Hematopoietic multipotent progenitor cell treated with erythropoietin and hydrocortisone succinate and interleukin-3 and kit ligand, for 6 days (in vitro differentiated cells): ENCODE measurements around the gene APC2.
"Not testable (repeated sequence)": the region's sequence is repeated elsewhere in the genome, so short reads cannot be mapped to it uniquely, and the experiment has no call there.

Experiments used
- DNase-seq: peaks from one replicate; pipeline ENCODE4 v3.0.0-alpha.2; 2015

Gene APC2

GRCh38 chr19:1429750-1430149, 20.2 kb upstream of the APC2 start:
- no peak for DNase-seq

- no peak for DNase-seq
Measured at GRCh38 chr19:1430246-1430645, 19.7 kb upstream of the APC2 start.

- no peak for DNase-seq
Measured at GRCh38 chr19:1431759-1432506, 18.0 kb upstream of the APC2 start.

DNA sequence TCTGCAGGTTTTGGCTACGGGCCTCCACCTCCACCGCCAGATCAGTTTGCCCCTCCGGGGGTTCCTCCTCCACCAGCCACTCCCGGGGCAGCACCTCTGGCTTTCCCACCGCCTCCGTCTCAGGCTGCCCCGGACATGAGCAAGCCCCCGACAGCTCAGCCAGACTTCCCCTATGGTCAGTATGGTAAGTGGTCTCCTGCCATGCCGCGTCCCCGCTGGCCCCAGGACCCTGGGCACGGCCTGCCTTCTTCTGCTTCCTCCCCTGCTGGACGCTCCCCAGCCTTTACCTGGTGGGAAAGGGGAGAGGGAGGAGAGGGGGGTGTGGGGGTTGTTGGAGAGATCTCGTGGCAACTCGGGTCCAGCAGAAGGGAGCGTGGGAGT, 17.4 kb upstream of the APC2 start:
- no peak for DNase-seq

DNA sequence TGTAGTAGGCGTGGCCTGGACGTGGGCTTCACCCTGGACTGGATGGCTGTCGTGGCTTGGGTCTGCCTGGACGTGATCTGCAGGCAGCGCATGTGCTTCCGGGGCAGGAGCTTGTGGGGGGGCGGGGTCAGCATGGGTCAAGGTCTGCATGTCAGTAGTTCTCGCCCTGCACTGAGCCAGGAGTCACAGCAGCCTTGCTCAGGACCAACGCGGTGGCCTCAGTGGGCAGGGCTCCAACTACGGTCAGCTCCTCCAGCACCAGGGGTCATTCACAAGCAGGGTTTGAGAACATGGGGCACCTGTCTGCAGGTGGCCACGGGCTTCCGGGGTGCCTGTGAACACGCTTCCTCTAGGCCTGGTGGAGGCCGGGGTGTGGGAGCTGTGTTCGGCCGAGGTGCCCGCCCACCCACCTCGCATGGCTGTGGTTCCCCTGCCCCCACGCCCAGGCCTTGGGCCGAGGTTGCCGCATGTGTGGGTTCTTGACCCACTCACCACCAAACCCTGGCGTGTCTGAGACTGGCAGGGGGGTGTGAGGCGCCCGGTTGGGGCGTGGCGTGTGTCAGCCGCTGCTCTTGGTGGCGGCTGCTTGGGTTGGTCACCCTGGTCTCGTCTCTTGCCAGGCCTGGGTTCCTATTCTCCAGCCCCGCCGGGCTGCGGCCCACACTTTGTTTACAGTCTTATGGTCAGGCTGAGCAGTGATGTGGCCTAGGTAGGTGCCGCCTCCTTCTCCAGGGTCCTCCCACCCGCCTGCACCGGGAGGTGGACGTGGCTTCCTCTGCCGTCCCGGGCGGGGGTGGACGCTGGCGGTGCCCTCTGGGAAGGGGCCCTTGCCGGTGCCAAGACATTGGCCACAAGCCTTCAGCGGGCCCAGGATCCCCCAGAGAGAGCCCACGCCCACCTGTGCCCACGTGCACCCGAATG, 16.5 kb upstream of the APC2 start:
- DNase-seq, result no peak

GRCh38 chr19:1434040-1434366, 15.9 kb upstream of the APC2 start:
- DNase-seq, result no peak

DNA sequence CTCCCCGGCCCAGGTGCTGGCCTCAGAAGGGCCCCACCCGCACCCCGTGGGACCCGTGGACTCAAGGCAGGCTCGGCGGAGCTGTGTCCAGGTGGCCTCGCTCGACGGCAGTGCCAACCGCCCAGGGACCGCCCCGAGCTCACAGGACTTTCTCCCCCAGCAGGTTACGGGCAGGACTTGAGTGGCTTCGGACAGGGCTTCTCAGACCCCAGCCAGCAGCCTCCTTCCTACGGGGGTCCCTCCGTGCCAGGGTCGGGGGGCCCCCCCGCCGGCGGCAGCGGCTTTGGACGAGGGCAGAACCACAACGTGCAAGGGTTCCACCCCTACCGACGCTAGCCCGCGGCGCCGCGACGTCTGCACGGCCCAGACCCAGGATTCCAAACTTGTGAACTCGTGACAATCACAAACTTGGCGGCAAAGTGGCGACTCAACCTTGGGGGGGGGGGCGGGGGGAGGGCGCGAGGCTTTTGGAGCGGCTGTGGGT, 15.3 kb upstream of the APC2 start:
- DNase-seq, result no peak

DNA sequence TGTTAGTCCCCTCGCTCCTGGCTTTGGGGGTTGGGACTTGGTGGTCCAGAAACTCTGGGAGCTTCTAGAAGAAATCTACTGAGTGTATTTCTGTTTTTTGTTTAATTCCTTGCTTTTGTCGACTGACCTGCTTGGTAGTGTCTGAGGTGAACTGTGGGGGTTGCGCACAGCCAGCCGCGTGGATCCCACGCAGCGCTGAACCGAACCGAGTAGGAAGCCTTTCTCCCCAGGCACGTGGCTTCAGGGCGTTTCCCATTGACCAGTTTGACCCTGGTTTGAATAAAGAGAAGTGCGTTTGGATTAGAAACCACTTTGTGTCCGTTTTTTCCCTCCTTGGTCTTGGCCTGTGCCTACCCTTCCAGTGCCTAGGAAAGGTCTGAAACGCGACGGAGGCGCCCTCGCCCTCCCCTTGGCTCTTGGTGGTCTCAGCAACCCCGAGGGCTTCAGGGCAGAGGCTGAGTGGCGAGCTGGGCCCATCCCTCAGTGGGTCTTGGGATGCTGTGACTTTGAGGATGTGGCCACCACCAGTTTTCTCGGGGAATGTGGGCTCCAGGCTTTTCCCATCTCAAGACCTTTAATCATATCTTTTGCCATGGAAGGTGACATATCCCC, 14.4 kb upstream of the APC2 start:
- no peak for DNase-seq

DNA sequence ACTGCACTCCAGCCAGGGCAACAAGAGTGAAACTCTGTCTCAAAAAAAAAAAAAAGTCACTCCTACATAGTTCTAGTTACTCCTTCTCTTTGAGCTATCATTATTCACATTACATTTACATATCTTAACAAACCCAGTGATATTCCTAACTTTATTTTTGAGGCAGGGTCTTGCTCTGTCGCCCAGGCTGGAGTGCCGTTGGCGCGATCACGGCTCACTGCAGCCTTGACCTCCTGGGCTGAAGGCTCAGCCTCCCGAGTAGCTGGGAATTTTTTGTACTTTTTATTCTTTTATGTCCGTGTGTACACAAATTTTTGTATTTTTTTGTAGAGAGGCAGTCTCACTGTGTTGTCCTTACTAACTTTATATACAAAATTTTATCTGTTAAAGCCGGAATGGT, 12.3 kb upstream of the APC2 start:
- no peak for DNase-seq

- peak; percentile 95 for DNase-seq
Measured at GRCh38 chr19:1438035-1438932, 11.6 kb upstream of the APC2 start, which contains the start of gene RPS15. RPS15 (plus strand) TSS chr19:1438396; CDS start chr19:1438426, 30 bp downstream.

DNA sequence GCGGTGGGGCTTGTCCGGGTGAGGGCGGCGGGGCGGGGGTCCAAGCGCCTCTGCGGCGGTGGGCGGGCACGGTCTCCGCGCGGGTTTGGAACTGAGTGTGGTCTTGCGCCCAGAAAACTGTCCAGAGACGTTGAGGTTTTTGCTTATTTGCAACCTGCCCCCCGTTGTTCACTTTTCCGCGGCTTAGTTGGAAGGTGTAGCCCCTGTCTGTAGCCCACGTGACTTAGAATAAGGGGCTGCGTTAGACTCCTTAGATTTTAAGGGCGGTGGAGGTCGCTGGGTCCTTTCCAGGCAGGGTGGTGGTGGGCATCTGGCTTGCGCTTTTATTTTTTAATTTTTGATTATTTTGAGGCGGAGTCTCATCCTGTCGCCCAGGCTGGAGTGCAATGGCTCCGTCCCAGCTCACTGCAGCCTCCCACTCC, 11.0 kb upstream of the APC2 start:
- peak; percentile 45 for DNase-seq

- not testable (repeated sequence) for DNase-seq
Measured at GRCh38 chr19:1439525-1440417, 10.2 kb upstream of the APC2 start.

- no peak for DNase-seq
Measured at GRCh38 chr19:1440418-1440801, 9.5 kb upstream of the APC2 start.

DNA sequence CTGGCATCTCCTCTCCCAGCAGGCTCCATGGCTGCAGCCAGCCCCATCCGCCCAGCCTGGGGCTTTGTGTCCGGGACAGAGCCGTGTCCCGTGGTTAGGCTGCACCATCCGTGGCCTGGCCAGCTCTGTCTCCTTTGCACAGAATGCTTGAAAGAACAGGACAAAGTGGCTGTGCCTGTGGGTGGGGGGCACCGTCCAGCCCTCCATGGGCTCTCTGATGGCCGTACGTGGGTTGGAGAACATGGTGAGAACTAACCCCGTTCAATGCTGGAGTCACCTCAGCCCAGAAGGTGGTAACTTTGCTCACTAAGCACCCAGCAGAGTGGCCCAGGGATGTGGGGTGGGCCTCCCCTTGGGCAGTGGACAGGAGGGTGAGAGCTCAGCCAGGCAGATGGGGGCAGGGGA, 8.9 kb upstream of the APC2 start:
- no peak for DNase-seq

DNA sequence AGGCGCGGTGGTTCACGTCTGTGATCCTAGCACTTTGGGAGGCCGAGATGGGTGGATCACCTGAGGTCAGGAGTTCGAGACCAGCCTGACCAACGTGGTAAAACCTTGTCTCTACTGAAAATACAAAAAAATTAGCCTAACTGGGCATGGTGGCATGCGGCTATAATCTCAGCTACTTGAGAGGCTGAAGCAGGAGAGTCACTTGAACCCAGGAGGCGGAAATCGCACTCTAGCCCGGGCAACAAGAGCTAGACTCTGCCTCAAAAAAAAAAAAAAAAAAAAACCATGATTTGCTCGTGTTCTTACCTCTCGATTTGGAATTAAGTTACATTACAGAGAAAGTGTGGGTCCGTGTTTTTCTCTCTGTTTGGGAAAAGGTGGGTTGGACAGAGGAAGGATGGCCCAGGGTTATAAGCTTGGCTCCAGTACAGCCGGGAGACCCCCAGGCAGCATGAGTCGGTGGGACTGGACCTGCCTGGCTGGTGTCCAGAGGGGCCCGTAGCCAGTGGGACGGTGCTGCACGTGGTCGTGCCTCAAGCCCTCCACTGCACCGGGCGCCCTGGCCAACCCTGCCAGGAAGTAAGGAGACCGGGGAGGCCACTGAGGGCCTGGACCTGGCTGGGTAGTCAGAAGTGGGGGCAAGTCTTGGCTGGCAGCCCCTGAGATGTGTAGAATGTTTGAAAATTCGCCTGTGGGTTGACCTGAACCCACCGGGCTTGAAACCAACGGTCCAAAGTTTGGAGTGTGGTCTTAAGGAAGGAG, 8.1 kb upstream of the APC2 start:
- DNase-seq, result no peak

GRCh38 chr19:1445185-1445931, 4.6 kb upstream of the APC2 start:
- DNase-seq, result peak; percentile 80

- DNase-seq, result peak; percentile 46
Measured at GRCh38 chr19:1445932-1446712, 3.8 kb upstream of the APC2 start.

DNA sequence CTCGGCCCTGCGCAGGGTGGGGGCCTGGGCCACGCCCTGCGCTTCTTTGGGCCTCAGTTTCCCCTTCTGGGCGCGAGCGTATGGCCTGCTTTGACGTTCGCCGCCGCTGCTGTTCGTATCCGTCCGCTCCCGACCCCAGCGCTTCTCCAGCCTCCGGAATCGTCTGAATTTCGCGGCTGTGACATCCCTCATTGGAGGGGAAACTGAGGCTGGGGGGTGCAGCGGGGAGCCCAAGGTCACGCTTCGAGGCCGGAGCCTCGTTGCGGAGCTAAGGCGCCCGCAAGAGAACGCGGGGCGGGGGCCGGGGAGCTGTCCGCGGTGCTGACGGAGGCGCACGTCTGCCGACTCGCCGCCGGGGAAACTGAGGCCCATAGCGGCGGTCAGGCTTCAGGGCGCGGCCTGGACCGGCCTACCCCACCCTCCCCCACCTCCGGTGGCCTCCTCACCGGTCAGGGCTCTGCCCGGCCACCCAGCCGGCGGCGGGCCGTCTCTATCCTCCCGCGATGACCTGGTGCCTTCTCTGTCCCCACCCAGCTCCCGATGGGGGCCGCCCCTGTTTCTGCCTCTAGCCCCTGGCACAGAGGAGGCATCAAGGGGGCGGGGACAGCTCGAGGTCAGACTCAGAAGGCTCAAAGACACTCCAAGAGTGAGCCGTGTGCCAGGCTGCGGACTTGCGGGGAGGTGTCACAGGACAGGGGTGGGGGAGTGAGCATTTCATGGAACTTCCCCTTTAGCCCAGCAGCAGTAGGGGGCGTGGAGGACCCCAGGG, 3.0 kb upstream of the APC2 start:
- peak; percentile 51 for DNase-seq
